Fibroblast of skin of right quadriceps (primary cell): ENCODE data around the gene LMX1A.
A peak's percentile ranks its signal among the peaks of the same experiment; 100 is the strongest.

Experiments
- DNase-seq: peaks from one replicate; pipeline ENCODE4 v3.0.0-alpha.2; 2013

Gene LMX1A

GRCh38 chr1:165257969-165258459, 98.5 kb downstream of the LMX1A start:
- peak; percentile 54 for DNase-seq

GRCh38 chr1:165254896-165255625, 101.5 kb downstream of the LMX1A start:
- DNase-seq, result no peak

- no peak for DNase-seq
Observed at GRCh38 chr1:165254376-165254775, 102.1 kb downstream of the LMX1A start.

GRCh38 chr1:165253818-165254254, 102.7 kb downstream of the LMX1A start:
- no peak for DNase-seq

- DNase-seq, result no peak
Observed at GRCh38 chr1:165248969-165249571, 107.4 kb downstream of the LMX1A start.

- no peak for DNase-seq
Observed at GRCh38 chr1:165241952-165242351, 114.6 kb downstream of the LMX1A start.

GRCh38 chr1:165241321-165241720, 115.2 kb downstream of the LMX1A start:
- no peak for DNase-seq

GRCh38 chr1:165240492-165240891, 116.0 kb downstream of the LMX1A start:
- DNase-seq, result no peak

GRCh38 chr1:165239873-165240272, 116.6 kb downstream of the LMX1A start:
- DNase-seq, result no peak

- DNase-seq, result no peak
Observed at GRCh38 chr1:165235777-165236291, 120.7 kb downstream of the LMX1A start.

GRCh38 chr1:165235155-165235776, 121.2 kb downstream of the LMX1A start:
- DNase-seq, result no peak

GRCh38 chr1:165234149-165234548, 122.4 kb downstream of the LMX1A start:
- DNase-seq, result no peak

GRCh38 chr1:165228676-165229075, 127.8 kb downstream of the LMX1A start:
- DNase-seq, result no peak

GRCh38 chr1:165228111-165228655, 128.3 kb downstream of the LMX1A start:
- DNase-seq, result no peak

GRCh38 chr1:165226326-165226725, 130.2 kb downstream of the LMX1A start:
- DNase-seq, result no peak

GRCh38 chr1:165225650-165226049, 130.9 kb downstream of the LMX1A start:
- no peak for DNase-seq

- no peak for DNase-seq
Observed at GRCh38 chr1:165225062-165225461, 131.5 kb downstream of the LMX1A start.

- no peak for DNase-seq
Observed at GRCh38 chr1:165224504-165224903, 132.0 kb downstream of the LMX1A start.

- no peak for DNase-seq
Observed at GRCh38 chr1:165222580-165222979, 133.9 kb downstream of the LMX1A start.

GRCh38 chr1:165218731-165219130, 137.8 kb downstream of the LMX1A start:
- DNase-seq, result no peak

- no peak for DNase-seq
Observed at GRCh38 chr1:165217958-165218357, 138.6 kb downstream of the LMX1A start.

GRCh38 chr1:165216254-165216653, 140.3 kb downstream of the LMX1A start:
- DNase-seq, result no peak

- no peak for DNase-seq
Observed at GRCh38 chr1:165215676-165216075, 140.8 kb downstream of the LMX1A start.
